HG03354 (cell line): Measurements from ENCODE around the gene SLC31A1.
A peak's percentile ranks its signal among the peaks of the same experiment; 100 is the strongest.
"Not testable (repeated sequence)": the region's sequence is repeated elsewhere in the genome, so short reads cannot be mapped to it uniquely, and the experiment has no call there.

ENCODE experiments used
- ATAC-seq: cut with Tn5 transposase; IDR thresholded peaks from one replicate; pipeline ENCODE4 v1.9.1; 2021; ENCODE audit warnings: mild to moderate bottlenecking; ENCODE audit not compliant: unreplicated experiment, poor library complexity, severe bottlenecking

The SLC31A1 gene

GRCh38 chr9:113219186-113219936 is 2.0 kb upstream of the SLC31A1 start:
- ATAC-seq = peak; percentile 47

DNA sequence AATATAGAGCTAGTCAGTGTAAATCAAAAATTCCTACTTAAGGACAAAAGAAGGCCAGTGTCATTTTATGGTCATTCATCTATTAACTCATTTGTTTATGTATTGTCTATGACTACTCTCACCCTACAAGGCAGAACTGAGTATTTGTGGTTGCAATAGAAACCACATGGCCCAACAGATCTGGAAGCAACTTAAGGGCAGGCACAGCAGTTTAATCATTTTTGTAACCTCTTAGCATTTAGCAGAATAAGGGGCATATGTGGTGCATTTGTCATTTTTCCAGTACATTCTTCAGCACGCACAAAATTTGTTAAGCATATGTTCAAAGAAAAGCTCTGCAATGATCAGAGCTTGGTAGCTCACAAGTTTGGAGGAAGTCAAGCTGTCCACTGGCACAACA is 1.4 kb upstream of the SLC31A1 start:
- peak; percentile 64 for ATAC-seq

- no peak for ATAC-seq
Observed at GRCh38 chr9:113220467-113221002, 809 bp upstream of the SLC31A1 start.

DNA sequence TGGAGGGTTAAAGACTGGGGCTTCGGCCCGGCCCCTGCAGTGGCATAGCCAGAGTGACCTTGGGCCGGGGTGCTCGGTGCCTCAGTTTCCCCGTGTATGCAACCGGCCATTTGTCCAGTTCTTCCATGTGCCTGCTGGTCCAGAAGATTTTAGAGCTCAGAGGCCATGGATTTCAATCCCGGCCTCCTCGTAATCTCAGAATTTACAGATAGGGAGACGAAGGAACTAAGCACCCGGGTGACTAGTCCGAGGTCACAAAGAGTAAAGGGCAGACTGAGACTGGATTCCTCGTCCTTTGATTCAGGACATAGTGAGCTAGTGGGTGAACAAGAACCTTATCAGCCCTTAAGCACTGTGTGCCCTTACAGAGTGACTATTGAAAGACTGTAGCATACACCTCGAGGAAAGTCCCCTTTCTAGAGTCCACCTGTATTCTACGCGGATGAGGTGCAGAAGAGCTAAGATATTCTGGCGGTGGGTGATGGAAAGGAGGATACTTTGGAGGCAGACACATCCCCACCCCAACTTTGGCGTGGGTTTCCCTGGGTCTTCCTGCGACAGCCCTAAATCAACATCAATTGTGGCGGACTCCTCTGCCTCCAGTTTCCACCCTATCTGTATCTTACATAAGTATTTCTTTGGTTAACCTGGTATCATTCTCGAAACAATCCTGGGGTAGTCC is 597 bp downstream of the SLC31A1 start:
- no peak for ATAC-seq

- no peak for ATAC-seq
Observed at GRCh38 chr9:113222482-113222841, 1.1 kb downstream of the SLC31A1 start.

- ATAC-seq = no peak
Observed at GRCh38 chr9:113223963-113224362, 2.6 kb downstream of the SLC31A1 start.

GRCh38 chr9:113227436-113227835 is 6.1 kb downstream of the SLC31A1 start:
- no peak for ATAC-seq

DNA sequence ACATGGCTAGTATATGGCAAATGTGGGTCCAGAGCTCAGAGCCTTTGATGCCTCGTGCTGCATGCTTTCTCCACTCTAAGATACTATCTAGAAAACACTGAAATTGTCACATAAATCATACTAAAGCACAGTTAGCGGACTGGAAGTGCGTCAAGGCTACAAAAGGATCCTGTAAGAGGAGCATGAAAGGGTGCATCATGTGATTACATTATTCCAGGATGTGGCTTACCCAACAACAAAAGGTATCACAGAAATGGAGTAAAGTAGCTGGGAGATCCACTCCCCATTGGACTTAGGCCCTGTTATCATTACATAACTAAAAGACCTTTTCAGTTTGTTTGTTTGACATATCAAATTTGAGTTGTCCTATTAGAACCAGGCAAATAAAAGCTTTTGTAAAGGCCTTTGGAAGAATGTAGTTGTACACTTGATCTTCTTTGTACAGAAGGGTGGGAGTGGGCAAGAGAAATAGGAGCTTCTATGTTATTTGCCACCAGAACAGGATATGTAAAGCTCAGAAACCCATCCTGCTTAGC is 6.9 kb downstream of the SLC31A1 start:
- ATAC-seq = no peak

- ATAC-seq = no peak
Observed at GRCh38 chr9:113231701-113232100, 10.4 kb downstream of the SLC31A1 start.

- not testable (repeated sequence) for ATAC-seq
Observed at GRCh38 chr9:113235701-113236255, 14.4 kb downstream of the SLC31A1 start.

DNA sequence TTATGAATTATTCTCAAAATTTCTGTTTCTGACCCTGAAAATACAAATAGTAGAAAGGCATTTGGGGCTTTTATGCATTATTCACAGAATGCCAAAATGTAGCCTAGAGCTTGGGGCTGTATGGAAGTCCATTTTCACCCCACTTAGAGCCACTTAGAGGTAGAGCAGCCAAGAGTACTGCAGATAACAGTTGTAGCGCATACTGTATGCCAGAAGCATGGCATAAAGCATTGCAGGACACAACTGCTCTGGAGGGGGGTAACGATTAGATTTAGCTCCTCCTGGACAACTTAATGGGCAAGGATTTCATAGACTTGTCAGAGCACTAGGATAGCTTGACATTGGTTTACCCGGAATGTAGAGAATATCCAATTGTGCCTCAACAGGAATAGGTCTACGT is 15.7 kb downstream of the SLC31A1 start:
- ATAC-seq = no peak

DNA sequence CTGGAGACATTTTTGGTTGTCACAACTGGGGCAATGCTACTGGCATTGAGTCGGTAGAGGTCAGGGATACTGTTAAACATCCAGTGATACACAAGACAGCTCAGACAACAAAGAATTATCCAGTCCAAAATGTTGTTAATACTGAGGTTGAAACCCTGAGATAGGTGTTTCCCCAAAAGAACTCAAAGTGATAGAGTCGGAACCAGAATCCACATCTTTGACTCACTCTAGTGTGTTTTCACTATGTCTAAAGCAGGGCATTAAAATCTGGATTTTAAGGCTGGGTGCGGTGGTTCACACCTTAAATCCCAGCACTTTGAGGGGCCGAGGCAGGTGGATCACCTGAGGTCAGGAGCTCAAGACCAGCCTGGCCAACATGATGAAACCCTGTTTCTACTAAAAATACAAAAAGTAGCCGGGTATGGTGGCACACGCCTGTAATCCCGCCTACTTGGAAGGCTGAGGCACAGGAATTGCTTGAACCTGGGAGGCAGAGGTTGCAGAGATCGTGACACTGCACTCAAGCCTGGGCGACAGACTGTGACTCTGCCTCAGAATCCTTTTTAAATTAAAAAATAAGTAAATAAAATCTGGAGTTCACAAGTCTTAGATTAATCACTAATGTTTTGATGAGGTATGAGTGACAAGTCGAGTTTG is 17.0 kb downstream of the SLC31A1 start:
- ATAC-seq = no peak

DNA sequence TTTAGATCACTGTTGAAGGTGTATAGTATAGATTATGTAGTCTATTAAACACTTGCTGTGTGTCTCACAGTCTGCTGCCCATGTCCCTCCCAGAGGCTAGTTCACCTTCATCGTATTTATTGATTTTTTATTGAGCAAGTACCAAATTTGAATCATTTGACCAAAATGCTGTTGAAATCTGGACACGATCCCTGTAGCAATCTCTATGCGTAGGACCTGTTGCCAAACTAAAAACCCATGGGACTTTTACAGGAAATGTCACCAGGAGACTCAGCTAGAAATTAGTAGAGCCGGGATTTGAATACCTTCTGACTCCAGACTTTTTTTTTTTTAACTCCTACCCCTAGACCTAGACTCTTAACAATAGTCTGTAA is 17.5 kb downstream of the SLC31A1 start:
- no peak for ATAC-seq

DNA sequence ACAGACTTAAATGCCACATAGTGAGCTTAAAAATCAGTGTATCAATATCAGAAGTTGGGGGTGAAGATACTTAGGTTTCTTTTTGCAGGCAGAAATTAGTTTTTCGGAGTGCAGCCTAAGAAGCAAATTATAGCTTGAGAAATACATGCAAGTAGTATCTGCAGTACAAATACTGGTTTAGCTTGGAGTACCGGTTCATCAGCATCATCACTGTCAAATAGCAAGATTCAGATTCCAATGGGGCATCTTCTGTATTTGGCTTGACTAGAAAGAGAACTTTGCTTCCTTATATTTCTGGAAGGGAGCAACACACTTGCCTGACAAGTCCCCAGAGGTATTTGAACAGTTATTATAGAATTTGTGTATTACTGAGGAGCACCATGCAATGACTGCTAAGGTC is 19.8 kb downstream of the SLC31A1 start:
- ATAC-seq = no peak

GRCh38 chr9:113244556-113244955 is 23.2 kb downstream of the SLC31A1 start:
- ATAC-seq = no peak

DNA sequence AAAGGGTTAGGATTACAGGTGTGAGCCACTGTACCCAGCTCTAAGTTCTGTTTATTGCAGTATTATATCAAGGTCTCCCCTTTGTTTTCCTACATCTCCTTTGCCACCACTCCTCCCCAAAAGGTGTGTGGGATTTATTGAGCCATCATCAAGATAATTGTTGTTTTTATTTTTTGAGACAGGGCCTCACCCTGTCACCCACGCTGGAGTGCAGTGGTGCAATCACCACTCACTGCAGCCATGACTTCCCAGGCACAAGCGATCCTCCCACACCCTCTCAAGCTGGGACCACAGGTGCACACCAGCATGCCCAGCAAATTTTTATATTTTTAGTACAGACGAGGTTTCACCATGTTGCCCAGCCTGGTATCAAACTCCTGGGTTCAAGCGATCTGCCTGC is 24.6 kb downstream of the SLC31A1 start:
- ATAC-seq = no peak

GRCh38 chr9:113246928-113247327 is 25.6 kb downstream of the SLC31A1 start:
- no peak for ATAC-seq

DNA sequence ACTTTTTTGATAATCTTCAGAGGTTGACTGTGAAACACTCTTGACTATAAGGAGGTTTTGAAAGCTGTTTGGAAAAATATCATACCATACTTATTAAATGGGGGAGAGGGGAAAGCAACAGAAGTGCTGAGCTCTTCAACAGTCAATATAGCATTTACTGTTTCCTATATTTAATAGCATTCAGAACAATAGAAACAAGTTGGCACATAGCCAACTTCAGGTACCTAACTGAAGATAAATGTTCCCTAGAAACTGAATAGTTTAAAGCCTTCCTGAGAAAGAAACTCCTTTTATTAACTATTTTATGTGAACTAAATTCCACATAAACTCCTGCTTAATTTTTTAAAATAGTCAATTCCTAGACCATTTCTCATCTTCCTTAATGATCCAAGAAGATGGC is 26.3 kb downstream of the SLC31A1 start:
- ATAC-seq = no peak

DNA sequence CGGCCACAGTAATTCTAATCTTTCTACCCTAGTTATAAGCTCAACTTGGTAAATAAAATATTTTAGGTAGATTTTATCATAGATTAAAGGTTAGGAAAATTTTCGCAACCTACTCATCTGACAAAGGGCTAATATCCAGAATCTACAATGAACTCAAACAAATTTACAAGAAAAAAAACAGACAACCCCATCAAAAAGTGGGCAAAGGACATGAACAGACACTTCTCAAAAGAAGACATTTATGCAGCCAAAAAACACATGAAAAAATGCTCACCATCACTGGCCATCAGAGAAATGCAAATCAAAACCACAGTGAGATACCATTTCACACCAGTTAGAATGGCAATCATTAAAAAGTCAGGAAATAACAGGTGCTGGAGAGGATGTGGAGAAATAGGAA is 28.3 kb downstream of the SLC31A1 start:
- not testable (repeated sequence) for ATAC-seq

DNA sequence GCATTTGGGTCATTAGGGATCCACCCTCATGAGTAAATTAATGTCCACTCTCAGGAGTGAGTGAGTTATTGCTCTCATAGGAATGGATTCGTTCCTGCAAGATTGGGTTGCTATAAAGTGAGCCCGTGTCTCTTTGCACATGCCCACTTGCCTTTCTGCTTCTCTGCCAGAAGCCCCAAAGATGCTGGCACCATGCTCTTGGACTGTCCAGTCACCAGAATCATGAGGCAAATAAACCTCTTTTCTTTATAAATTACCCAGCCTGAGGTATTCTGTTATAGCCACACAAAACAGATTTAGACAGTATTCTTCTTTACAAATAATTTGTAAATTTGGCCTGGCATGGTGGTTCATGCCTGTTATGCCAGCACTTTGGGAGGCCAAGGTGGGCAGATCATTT is 29.5 kb downstream of the SLC31A1 start:
- no peak for ATAC-seq
